Vagina (tissue), 2 donors: ENCODE data around the gene ELP5.

Experiments used
- POLR2A ChIP-seq, 2 donors: fragments of 450-650 bp; IDR thresholded peaks; one replicate each; pipeline ENCODE4 v1.6.1; 2017; ENCODE audit warnings: antibody characterized with exemption in 2 of 2, mild to moderate bottlenecking in 2 of 2, moderate library complexity in 2 of 2
- POLR2AphosphoS5 ChIP-seq, 2 donors: sonication (generic); formaldehyde crosslinking; IDR thresholded peaks; one replicate each; pipeline ENCODE4 v1.9.0; 2017; ENCODE audit warnings: antibody characterized with exemption in 2 of 2, mild to moderate bottlenecking in 2 of 2, low read depth in 1 of 2; ENCODE audit not compliant: insufficient read depth in 1 of 2
- TF ChIP-seq, protein P1 (sequence below), 3 experiments: fragments of 450-650 bp in 2 of 3; fragments of 200-600 bp in 1 of 3; sonication (generic) in 1 of 3; IDR thresholded peaks; one replicate each; pipeline ENCODE4 v1.5.1; 2017 to 2019; ENCODE audit warnings: antibody characterized with exemption in 3 of 3, mild to moderate bottlenecking in 2 of 3, moderate library complexity in 2 of 3

GRCh38 chr17:7296189-7296861, 44.3 kb downstream of the ELP5 start:
- TF ChIP-seq, protein P1, sequence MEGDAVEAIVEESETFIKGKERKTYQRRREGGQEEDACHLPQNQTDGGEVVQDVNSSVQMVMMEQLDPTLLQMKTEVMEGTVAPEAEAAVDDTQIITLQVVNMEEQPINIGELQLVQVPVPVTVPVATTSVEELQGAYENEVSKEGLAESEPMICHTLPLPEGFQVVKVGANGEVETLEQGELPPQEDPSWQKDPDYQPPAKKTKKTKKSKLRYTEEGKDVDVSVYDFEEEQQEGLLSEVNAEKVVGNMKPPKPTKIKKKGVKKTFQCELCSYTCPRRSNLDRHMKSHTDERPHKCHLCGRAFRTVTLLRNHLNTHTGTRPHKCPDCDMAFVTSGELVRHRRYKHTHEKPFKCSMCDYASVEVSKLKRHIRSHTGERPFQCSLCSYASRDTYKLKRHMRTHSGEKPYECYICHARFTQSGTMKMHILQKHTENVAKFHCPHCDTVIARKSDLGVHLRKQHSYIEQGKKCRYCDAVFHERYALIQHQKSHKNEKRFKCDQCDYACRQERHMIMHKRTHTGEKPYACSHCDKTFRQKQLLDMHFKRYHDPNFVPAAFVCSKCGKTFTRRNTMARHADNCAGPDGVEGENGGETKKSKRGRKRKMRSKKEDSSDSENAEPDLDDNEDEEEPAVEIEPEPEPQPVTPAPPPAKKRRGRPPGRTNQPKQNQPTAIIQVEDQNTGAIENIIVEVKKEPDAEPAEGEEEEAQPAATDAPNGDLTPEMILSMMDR (IDR thresholded peaks at IDR 0.05) = peak; percentile 85 to 92 (median 88)
- TF ChIP-seq POLR2A (IDR thresholded peaks at IDR 0.05) = no peak
- peak; percentile 18 to 57 for TF ChIP-seq POLR2AphosphoS5 (IDR thresholded peaks at IDR 0.05; ENCODE audit: insufficient read depth in 1 of 2, low read depth in 1 of 2)
